HG03196 (cell line): Measurements from ENCODE around the gene NGEF.

Experiments used
- ATAC-seq: cut with Tn5 transposase; IDR thresholded peaks from one replicate; pipeline ENCODE4 v1.9.1; 2021; ENCODE audit not compliant: unreplicated experiment

NGEF gene

DNA sequence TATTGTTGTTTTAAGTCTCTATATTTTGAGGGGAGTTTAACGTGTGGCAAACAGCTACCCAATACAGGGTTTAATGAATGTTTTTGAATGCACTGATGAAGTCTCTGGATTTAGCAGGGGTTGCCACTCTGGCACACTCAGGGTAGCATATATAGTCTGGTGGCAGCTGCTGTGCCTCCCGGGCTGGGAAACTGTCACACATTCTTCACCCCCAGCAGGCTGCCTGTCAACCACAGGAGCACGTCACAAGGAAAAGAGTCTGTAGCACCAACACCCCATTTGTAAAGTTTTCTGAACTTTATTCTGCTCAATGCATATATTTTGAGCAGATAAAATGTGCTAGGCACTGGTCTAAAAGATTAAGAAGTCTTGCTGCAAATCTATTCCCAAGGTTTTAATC, 39.3 kb downstream of the NGEF start:
- no peak for ATAC-seq

DNA sequence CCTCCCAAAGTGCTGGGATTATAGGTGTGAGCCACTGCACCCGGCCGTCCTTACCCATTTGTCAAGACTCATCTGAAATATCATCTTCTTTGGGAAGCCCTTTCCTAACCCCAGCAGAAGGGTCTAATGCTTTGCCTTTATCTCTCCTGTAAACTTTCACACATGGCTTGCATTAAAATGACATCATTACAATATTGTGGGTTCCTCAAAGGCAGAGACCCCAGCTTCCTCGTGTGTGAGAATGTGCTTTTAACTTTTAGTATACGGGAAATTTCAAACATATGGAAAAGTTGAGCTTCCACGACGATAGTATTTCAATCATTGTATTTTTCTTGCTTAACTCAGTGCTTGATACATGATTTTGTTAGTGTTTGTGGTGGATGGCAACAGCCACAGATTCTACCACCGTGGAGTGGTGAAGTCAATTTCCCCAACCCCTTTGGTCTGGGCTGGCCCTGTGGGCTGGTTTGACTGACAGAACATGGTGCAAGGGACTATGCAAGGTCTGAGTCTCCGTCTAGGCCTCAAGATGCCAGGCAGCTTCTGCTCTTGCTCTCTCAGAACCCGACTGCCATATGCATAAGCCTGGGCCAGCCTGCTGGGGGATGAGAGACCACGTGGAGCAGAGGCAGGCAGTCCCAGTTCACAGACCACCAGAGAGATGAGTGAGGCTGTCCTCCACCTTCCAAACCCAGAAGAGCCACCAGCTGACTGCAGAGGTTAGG, 39.9 kb downstream of the NGEF start:
- ATAC-seq: no peak

DNA sequence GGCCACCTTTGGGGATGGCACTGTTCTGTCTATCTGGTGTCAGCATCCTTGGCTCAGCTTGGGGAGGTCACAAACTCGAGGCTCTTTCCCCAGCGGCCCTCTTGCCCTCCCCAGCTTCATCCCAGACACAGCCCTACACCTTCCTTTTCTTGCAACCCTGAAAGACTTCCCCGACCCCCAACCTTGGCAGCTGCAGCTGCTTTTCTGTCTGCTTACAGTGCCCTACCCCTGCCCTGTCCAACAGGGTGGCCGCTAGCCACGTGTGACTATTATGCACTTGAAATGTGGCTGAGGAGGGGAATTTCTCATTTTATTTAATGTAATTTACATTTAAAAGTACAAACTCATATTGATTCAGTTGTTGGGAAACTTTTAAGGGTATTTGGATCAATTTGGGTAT, 41.3 kb downstream of the NGEF start:
- ATAC-seq: no peak

DNA sequence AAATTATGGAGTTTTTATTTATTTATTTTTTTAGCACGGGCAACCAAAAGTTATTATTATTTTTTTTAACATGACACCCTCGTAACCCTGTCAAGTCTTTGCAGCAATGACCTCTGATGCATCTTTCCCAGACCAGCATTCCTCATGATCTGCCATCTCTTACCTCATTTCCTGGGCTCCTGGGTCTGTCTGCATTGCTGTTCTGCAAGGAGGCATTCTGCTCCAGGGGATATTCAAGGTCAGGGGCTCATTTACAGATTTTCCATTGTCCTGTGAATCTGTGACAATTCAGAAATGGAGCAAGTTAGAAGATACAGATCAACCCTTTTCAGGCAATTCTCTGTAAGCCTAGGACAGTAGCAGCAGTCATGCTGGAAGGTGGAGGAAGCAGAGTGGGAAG, 43.0 kb downstream of the NGEF start:
- no peak for ATAC-seq

DNA sequence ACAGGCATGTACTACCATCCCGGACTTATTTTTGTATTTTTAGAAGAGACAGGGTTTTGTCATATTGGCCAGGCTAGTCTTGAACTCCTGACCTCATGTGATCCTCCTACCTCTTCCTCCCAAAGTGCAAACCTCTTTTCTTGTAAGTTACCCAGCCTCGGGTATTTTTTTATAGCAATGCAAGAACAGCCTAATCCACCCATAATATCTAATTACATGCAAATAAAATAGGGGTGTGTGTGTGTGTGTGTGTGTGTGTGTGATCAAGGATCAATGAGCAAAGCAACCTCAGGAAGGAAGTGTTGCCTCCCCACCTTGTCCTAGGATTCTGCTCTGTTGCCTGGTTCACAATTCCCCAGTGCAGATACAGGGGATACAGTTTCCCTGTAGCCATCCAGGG, 45.6 kb downstream of the NGEF start:
- no peak for ATAC-seq

DNA sequence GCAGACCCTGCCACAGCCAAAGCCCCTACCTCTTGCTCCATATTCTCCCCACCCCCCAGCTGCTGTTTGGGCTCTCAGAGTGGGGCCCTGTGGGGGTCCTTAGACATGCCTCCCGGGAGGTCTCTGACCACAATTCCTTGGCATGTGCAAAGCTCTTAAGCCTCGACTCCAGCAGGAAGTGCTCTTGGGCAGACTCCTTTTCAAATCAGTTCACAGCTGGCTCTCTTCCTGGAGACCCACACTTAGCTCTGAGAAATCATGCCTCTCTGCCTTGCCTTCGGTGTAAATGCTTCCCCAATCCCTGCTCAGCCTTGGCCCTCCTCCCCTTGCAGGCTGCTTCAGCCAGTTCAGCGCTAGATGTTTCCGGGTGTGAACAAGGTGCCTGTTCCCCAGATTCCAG, 46.9 kb downstream of the NGEF start:
- no peak for ATAC-seq

DNA sequence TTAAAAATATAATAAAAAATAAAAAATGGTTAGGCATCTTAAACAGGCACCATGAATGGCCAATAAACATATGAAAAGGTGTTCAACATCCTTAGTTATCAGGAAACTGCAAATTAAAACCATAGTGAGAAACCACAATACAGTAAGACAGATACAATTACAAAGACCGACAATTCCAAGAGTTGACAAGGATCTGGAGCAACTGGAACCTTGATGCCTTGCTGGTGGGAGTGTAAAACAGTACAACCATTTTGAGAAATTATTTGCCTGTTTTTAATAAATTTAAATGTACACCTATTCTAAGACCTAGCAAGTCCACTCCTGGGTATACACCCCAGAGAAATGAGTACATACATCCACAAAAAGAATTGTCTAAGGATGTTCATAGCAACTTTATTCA, 49.1 kb downstream of the NGEF start:
- no peak for ATAC-seq

DNA sequence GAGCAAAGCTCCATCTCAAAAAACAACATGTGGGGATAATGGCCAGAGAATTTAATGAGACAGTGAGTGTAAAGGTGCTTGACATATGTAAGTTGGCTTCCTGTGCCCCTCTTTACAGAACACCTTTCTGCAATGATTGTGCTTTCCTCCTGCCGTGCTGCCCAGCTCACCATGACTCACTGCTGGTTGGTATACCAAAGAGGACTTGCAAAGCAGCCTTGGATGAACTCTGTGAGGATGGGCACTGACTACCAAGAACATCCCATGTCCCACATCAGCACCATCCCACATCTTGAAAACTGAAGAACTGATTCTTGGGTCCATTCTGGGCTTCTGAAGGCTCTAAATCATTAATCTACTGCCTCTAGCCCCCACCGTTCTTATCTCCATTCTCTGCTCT, 52.2 kb downstream of the NGEF start:
- no peak for ATAC-seq

DNA sequence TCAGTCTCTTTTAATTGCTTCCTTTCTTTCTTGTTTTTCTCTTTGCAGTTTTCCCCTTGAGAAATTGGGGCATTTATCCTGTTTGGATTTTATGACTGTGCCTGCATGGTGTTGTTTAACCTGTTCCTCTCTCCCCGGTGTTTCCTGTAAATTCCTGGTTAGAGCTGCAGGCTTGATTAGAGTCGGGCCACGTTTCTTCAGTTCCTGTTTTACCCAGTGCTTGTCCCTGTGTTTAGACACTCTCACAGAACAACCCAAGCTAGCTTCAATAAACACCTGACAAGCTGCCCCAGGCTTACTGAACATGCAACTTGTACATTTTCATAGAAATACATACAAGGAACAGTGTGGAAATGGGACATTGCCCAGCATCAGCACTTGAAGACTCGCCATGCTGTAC, 53.9 kb downstream of the NGEF start:
- ATAC-seq: no peak

DNA sequence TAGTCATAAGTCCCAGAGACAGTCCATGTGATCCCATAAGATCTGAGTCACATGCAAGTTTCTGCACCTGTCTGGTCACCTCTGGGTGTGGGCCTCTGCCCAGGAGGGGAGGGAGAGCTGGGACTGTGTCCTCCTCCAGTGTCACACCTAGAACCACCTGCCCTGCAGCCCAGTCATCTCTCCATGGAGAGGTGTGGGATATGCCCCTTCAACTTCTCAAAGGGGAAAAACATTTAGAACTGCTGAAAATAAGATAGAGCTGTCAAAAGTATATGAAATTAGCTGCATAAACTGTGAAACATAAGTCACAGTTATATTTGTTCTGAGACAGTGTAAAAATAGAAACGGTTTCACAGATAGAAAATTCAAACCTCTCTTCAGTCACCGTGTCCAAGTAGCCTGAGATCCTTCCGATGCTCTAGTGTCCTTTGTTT, 55.4 kb downstream of the NGEF start:
- ATAC-seq: no peak

DNA sequence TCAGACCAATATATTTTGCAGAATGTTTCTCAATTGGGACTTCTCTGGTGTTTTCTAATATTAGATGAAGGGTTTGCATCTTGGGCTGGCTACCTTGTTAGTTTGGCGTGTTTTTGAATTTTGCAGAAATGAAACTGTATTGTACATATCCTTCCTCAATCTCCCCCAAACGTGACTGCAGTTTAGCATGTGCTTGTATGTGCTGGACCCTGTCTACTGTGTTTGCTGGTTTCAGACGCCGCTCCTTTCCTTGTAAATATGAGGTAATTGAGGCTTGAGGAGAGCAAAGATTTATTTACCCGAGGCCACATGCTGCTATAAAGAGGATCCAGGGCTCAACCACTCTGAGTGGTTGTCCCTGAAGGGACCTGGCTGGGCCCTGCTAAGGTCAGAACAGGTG, 57.2 kb downstream of the NGEF start:
- no peak for ATAC-seq

DNA sequence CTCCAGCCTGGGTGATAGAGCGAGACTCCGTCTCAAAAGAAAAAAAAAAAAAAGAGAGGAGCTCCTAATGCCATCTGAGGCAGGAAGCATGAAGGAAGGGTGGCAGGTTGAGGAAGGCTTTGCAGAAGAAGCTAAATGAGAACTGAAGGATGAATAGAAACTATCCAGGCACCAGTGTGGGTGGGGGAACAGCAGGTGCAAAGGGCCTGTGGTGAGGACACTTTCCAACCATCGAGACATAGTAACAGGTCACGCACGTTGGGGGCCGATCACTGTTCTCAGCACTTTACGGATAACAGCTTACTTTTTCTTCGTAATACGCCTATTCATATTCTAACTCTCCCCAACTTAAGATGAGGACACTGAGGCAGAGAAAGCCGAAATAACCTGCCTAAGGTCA, 58.4 kb downstream of the NGEF start:
- ATAC-seq: no peak

DNA sequence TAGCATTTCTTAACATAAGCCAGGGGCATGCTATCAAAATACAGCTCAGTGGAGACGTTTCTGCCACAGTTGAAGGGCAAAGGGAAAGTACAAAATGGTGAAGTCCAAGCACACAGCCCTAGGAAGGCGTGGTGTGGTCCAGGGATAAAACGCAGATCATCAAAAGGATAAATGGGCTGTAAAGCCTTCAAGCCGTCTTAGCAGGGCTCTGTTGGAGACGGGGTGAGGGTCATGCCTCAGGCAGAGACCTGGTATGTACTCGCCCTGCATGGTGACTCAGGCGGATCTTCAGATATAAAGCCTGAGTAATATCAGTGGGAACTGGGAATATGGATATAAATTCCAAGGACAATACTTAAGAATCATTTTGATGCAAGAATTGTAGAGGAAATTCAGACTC, 61.2 kb downstream of the NGEF start:
- no peak for ATAC-seq

DNA sequence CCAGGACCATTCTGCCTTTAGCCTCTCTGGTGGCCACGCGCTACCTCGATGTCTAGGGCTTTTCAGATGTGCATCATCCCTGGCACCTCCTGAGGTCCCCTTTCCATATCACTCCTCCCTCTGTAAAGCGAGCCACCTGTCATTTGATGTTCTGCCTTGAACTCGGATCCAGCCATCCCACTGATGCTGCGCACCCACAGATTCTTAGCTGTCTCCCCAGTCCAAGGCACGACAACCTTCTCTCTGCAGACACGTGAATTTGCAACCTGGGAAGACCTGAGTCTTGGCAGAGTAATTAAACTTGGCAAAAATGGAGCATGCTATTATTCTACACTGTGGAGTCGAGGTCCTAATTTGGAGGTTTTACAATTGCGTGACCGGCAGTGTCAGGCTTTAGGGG, 61.9 kb downstream of the NGEF start:
- ATAC-seq: no peak

DNA sequence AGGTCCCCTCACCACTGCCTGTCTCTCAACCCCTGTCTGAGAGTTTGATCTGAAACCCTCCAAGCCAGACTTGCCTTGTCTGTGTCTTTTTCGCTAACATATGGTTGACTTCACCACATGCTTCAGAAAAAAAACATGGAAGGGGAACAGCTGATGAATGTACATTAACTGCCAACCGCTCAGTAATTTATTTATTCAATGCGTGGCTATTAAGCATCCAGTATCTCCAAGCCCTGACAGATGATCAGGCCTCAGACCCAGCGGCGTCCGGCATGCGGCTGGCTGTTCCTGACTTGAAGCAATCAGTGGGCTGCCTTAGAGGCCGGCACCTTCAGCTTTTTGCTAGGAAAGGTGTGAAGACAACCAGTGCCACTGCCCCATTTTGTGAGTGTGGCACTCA, 62.3 kb downstream of the NGEF start:
- ATAC-seq: no peak

DNA sequence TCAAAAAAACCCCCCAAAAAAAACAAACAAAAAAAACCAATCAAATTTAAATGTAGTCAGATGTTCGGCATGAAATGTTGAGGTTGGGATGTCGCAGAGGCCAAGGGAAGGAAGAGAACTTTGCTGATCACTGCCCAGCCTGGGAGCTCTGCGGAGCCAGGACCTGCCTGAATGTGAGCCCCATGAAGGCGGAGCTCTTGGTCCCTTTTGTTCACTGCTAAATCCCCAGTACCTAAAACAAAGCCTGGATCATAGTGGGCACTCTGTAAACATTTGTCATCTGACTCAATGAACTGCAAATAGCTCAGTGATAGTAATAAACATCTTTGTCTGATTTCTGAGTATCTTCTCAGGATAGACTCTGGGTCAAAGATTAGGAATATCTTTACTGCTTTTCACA, 64.0 kb downstream of the NGEF start:
- no peak for ATAC-seq

DNA sequence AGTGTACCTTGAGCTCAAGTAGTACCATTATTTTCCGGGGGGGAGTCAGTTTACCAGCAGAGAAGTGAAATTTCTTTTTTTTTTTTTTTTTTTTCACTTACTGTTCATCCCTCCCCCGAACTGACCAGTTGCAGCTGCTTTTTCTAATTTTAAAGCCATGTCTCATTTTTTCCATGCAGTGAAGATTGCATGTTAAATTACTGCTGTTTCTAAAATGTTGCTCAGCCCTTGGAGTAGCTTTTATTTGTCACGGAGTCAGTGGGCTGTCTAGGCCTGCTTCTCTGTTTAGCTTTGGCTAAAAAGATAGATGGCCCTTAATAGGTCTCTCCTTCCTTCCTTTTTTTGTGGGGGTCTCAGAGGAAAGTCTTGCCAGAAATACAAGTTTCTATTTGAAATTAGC, 70.2 kb downstream of the NGEF start:
- ATAC-seq: no peak

DNA sequence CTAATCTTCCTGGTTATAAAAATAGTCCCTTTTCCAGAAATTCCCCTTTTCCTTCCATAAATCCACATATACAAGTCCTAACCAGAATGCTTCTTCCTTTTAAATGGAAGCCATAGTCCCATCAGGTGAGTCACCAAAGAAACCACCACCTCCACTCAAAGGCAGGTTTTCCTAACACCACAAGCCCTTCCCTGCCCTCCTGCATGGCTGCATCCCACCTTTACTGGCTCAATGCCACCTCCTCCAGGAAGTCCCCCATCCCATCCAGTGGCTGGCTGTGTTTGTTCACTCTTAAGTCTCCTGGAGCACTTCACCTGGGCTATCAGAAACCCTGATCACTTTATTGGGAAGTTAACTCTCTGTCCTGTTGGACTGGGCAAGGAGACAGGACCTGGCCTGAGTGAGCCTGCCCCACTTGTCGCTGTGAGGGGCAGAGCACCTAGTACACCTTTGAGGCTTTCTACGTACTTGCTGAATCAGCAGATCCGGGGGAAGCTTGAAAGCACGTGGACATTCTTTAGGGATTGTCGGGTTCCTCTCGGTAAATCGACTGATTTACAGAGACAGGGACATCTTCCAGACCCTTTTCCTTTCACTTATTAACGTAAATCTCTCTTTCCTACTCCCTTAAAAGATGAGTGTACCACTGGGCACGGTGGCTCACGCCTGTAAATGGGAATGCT, 71.0 kb downstream of the NGEF start:
- ATAC-seq: no peak

DNA sequence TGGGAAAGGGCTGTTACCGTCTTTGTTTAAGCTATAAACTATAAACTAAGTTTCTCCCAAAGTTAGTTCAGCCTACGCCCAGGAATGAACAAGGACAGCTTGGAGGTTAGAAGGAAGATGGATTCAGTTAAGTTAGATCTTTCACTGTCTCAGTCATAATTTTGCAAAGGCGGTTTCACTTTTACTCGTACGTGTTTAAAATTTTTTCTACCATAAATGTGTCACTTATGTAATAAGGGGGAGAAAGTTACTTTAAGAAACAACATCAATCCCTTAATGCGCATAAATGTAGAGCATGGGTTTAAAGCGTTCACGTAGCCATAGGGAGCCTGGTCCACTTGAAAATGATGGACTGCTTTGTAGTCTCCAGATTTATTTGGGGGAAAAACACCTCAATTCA, 71.7 kb downstream of the NGEF start:
- no peak for ATAC-seq

DNA sequence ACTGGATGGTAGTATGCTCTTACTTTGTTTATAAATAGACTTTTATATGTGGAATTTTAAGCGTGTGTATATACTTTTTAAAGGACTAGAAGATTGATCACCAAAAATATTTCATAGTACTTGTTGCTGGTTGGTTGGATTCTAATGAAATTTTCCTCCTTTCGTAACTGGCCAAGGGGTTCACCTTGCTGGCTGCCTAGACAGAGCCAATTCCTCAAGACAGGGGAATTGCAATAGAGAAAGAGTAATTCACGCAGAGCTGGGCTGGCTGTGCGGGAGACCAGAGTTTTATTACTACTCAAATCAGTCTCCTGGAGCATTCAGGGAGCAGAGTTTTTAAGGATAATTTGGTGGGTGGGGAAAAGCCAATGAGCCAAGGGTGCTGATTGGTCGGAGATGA, 72.3 kb downstream of the NGEF start:
- no peak for ATAC-seq

DNA sequence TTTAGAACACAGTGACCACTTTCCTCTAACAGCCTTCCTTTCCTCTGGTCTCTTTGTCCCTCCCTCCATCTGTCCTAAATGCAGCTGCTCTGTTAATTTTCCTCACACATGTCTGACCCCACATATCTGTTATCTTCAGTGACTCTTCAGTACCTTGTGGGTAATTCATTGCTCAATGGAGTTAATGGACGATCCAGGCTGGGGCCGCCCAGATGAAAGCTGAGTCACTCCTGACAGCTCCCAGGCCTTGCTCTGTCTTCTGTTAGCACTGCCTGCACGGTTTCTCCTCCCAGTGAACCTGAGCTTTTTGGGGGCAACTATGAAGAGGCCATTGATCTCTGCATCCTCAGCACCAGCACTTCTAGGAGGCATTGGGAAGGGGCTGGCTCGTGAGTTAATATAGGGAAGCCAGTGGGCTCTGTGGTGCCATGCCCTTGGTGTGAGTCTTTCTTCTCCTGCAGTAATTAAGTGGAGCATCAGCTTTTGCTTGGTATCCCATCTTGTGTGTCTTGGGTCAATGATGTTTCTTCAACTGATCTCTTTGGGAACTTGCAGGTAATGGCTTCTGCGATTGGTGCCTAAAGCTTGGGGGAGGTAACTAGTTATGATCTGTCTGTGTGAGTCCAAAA, 75.7 kb downstream of the NGEF start:
- no peak for ATAC-seq

DNA sequence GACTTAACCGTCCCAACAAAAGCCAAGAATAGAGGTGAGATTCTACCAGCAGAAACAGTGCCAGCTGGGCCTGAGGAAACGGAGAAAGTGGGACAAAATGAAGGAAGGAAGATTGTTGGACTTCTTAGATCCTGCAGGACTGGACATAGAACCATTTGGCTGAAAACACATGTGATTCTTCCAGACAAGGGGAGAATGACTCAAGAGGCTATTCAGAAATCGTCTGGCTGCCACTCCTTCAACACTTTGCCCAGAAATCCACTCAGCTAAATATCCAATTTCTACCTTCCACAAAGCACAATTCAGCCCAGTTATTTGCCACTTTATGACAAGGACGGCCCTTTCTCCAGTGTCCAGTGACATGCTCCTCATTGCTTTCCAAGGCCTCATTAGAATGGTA, 81.4 kb downstream of the NGEF start:
- no peak for ATAC-seq

DNA sequence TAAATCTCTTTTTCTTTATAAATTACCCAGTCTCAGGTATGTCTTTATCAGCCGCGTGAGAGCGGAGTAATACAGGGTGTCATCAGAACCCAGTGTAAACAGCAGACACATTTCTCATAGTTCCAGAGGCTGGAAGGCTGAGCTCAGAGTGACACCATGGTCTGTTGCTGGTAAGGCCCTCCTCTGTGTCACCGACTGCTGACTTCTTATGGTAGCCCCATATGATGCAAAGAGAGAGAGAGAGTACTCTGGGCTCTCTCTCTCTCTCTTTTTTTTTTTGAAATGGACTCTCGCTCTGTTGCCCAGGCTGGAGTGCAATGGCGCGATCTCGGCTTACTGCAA, 83.0 kb downstream of the NGEF start:
- ATAC-seq: no peak
